HepG2 (cell line): Measurements from ENCODE around the gene RSPRY1. TPM values are rescaled to one million over a fixed set of nuclear protein-coding genes. Genes with fewer than 3 reads are reported as not detected.

Experiments
- ATAC-seq: fragments of 200-7000 bp; cut with Tn5 transposase; 3 replicates; pipeline ENCODE4 v1.9.1; 2020; ENCODE audit warnings: mild to moderate bottlenecking, moderate library complexity
- BruUV-seq: library from RNA; stranded (reverse); fragments of 400-500 nt; replicated peaks from 2 replicates; lab custom pipeline; 2021; lab: Mats Ljungman, UMichigan
- CTCF ChIA-PET: fragments of 300-600 bp; formaldehyde crosslinking; extraction: SDS; loops from one replicate; lab custom pipeline; 2021; ENCODE audit warnings: low total read pairs, inconsistent platforms, low intra/inter-chr PET ratio; lab: Yijun Ruan, JAX
- POLR2A ChIA-PET: fragments of 350-600 bp; sonication (Branson Sonifier 250); formaldehyde crosslinking; loops from one replicate; lab custom pipeline; 2020; ENCODE audit warnings: antibody characterized with exemption, inconsistent platforms; lab: Yijun Ruan, JAX
- DNase-seq: peaks from one replicate; pipeline ENCODE4 v3.0.0-alpha.2; 2015; ENCODE audit warnings: low spot score
- FAIRE-seq: peaks from 3 replicates; lab custom pipeline; 2011; peaks lifted over from hg19 to GRCh38; lab: Jason Lieb, UNC
- H2AFZ ChIP-seq: one replicate; pipeline ENCODE4 v1.6.1; 2011; ENCODE audit warnings: low read length, inconsistent platforms
- H3K27ac ChIP-seq: fragments of 300-600 bp; 3 replicates; pipeline ENCODE4 v1.8.0; 2011; ENCODE audit warnings: mixed run types, mild to moderate bottlenecking, mixed read lengths, low read length, inconsistent platforms; ENCODE audit not compliant: insufficient read depth; ENCODE audit errors: extremely low read length
- H3K27me3 ChIP-seq, 2 experiments: fragments of 200-600 bp in 1 of 2; 2 replicates in 1 of 2; 3 replicates in 1 of 2; pipeline versions ENCODE4 v1.6.0 to v1.8.0; 2011; ENCODE audit warnings: low read length in 2 of 2, mild to moderate bottlenecking in 2 of 2, moderate library complexity in 2 of 2, inconsistent platforms in 1 of 2; ENCODE audit not compliant: insufficient read depth in 2 of 2, control insufficient read depth in 1 of 2
- H3K36me3 ChIP-seq, 2 experiments: fragments of 200-600 bp in 1 of 2; replicated peaks in 1 of 2; 2 replicates in 1 of 2; 3 replicates in 1 of 2; pipeline versions ENCODE4 v1.5.1 to v1.8.0; 2011; ENCODE audit warnings: low read length in 2 of 2, inconsistent platforms in 1 of 2; ENCODE audit not compliant: insufficient read depth in 2 of 2, control insufficient read depth in 1 of 2
- H3K4me1 ChIP-seq: 2 replicates; pipeline ENCODE4 v1.5.1; 2012; ENCODE audit warnings: low read length, inconsistent platforms; ENCODE audit not compliant: insufficient read depth
- H3K4me2 ChIP-seq: 2 replicates; pipeline ENCODE4 v1.6.0; 2011; ENCODE audit warnings: low read depth, low read length, inconsistent platforms
- H3K4me3 ChIP-seq, 3 experiments: fragments of 200-600 bp in 1 of 3; sonication (generic), shearing (Covaris generic) in 1 of 3; replicated peaks in 1 of 3; 2 replicates each; pipeline ENCODE4 v1.5.1; 2011 to 2016; ENCODE audit warnings: low read length in 3 of 3, inconsistent platforms in 2 of 3, low read depth in 2 of 3, mild to moderate bottlenecking in 2 of 3, control low read depth in 1 of 3, mixed read lengths in 1 of 3; ENCODE audit not compliant: insufficient read depth in 1 of 3
- H3K79me2 ChIP-seq: one replicate; pipeline ENCODE4 v1.6.1; 2011; ENCODE audit warnings: low read length, inconsistent platforms; ENCODE audit not compliant: insufficient read depth
- H3K9ac ChIP-seq: 2 replicates; pipeline ENCODE4 v1.6.0; 2011; ENCODE audit warnings: mild to moderate bottlenecking, low read depth, low read length, inconsistent platforms; ENCODE audit not compliant: insufficient read depth
- H3K9me3 ChIP-seq: 2 replicates; pipeline ENCODE4 v1.5.1; 2012; ENCODE audit warnings: mild to moderate bottlenecking, low read length
- H4K20me1 ChIP-seq: 2 replicates; pipeline ENCODE4 v1.6.0; 2011; ENCODE audit warnings: inconsistent platforms, mild to moderate bottlenecking, low read length, moderate library complexity; ENCODE audit not compliant: insufficient read depth
- HCFC1 ChIP-seq: fragments of 150-350 bp; IDR thresholded peaks from 2 replicates; pipeline ENCODE4 v1.6.1; 2014; ENCODE audit warnings: low read depth, low read length
- TRIM24 ChIP-seq: sonication (generic); formaldehyde crosslinking; IDR thresholded peaks from 2 replicates; pipeline ENCODE4 v1.8.0; 2022; ENCODE audit warnings: mild to moderate bottlenecking, missing genetic modification reagents
- ZFYVE20 ChIP-seq: sonication (generic); formaldehyde crosslinking; IDR thresholded peaks from 2 replicates; pipeline ENCODE4 v1.8.0; 2023; ENCODE audit warnings: low read depth, mild to moderate bottlenecking, moderate library complexity, missing genetic modification reagents, borderline replicate concordance
- ZMYM2 ChIP-seq: sonication (generic); formaldehyde crosslinking; IDR thresholded peaks from 2 replicates; pipeline ENCODE4 v1.8.0; 2022; ENCODE audit warnings: mild to moderate bottlenecking, missing genetic modification reagents
- ZNF232 ChIP-seq: sonication (generic); formaldehyde crosslinking; IDR thresholded peaks from 2 replicates; pipeline ENCODE4 v1.4.0; 2020; ENCODE audit warnings: missing genetic modification reagents, borderline replicate concordance
- ZNF264 ChIP-seq: sonication (generic); formaldehyde crosslinking; IDR thresholded peaks from 2 replicates; pipeline ENCODE4 v1.4.0; 2020; ENCODE audit warnings: missing genetic modification reagents
- ZNF33B ChIP-seq: sonication (generic); formaldehyde crosslinking; IDR thresholded peaks from 2 replicates; pipeline ENCODE4 v1.5.1; 2020; ENCODE audit warnings: mild to moderate bottlenecking, missing genetic modification reagents
- ZNF354B ChIP-seq: sonication (generic); formaldehyde crosslinking; IDR thresholded peaks from 2 replicates; pipeline ENCODE4 v1.8.0; 2022; ENCODE audit warnings: mild to moderate bottlenecking, missing genetic modification reagents
- ZNF567 ChIP-seq: sonication (generic); formaldehyde crosslinking; IDR thresholded peaks from 2 replicates; pipeline ENCODE4 v1.8.1; 2023; ENCODE audit warnings: mild to moderate bottlenecking, missing genetic modification reagents, borderline replicate concordance
- ZNF614 ChIP-seq: IDR thresholded peaks from 2 replicates; pipeline ENCODE4 v1.6.1; 2018; ENCODE audit warnings: missing biosample characterization, missing genetic modification reagents, inconsistent platforms, borderline replicate concordance
- ZSCAN29 ChIP-seq: sonication (generic); formaldehyde crosslinking; conservative IDR thresholded peaks from 2 replicates; pipeline ENCODE4 v1.4.0; 2020; ENCODE audit warnings: mild to moderate bottlenecking, missing genetic modification reagents
- WGBS: methylation state at CpG from one replicate; pipeline ENCODE4 v1.1.6; 2017; ENCODE audit warnings: low lambda C conversion rate; 5-methylcytosine and 5-hydroxymethylcytosine counted together
- in situ Hi-C: cut with HindIII; loops from 2 replicates; pipeline ENCODE4 v1.10.0; 2017; ENCODE audit warnings: low pct_unique_long_range_greater_than_20kb; ENCODE audit not compliant: extremely low pct_ligation_motif_present
- intact Hi-C: fragments of 100-400 bp; cut with micrococcal nuclease; formaldehyde crosslinking; loops from one replicate; pipeline ENCODE4 v1.10.0; 2022; ENCODE audit not compliant: unreplicated experiment
- polyA plus RNA-seq, 8 experiments: library from polyadenylated mRNA; depleted of rRNA in 3 of 8; stranded (reverse) in 7 of 8; unstranded in 1 of 8; fragments of >200 nt; fragmentation: Illumina TruSeq in 4 of 8; extraction: Trizol in 4 of 8; gene quantifications; 2 replicates each; pipeline versions ENCODE4 v1.2.1 to v1.2.3, GENCODE V29; 2011 to 2016; ENCODE audit warnings: low read depth in 4 of 8, missing spikeins in 1 of 8, mixed read lengths in 1 of 8; ENCODE audit not compliant: insufficient read depth in 1 of 8
- total RNA-seq, 5 experiments: library from RNA; depleted of rRNA; stranded (reverse); fragments of >200 nt; fragmentation: Illumina TruSeq; extraction: Trizol; gene quantifications; 2 replicates each; pipeline ENCODE4 v1.2.3, GENCODE V29; 2016; ENCODE audit warnings: low read depth in 1 of 5
- TF ChIP-seq, protein P1 (sequence below): sonication (generic); formaldehyde crosslinking; conservative IDR thresholded peaks from 2 replicates; pipeline ENCODE4 v1.8.1; 2023; ENCODE audit warnings: missing genetic modification reagents
- TF ChIP-seq, protein P2 (sequence below): sonication (generic); formaldehyde crosslinking; IDR thresholded peaks from 2 replicates; pipeline ENCODE4 v1.8.0; 2022; ENCODE audit warnings: missing genetic modification reagents, mild to moderate bottlenecking, inconsistent platforms, borderline replicate concordance
- TF ChIP-seq, protein P3 (sequence below): sonication (generic); formaldehyde crosslinking; IDR thresholded peaks from 2 replicates; pipeline ENCODE4 v1.4.0; 2020; ENCODE audit warnings: mild to moderate bottlenecking, missing genetic modification reagents
- TF ChIP-seq, protein P4 (sequence below): sonication (generic); formaldehyde crosslinking; IDR thresholded peaks from 2 replicates; pipeline ENCODE4 v1.5.0; 2020; ENCODE audit warnings: missing genetic modification reagents

Gene RSPRY1
- total and polyA plus RNA-seq, 2 of the 13 experiments (the other 11 are each of a cell fraction or from before 2014, with no cell fraction given) = 53.4 to 61.0 TPM

DNA sequence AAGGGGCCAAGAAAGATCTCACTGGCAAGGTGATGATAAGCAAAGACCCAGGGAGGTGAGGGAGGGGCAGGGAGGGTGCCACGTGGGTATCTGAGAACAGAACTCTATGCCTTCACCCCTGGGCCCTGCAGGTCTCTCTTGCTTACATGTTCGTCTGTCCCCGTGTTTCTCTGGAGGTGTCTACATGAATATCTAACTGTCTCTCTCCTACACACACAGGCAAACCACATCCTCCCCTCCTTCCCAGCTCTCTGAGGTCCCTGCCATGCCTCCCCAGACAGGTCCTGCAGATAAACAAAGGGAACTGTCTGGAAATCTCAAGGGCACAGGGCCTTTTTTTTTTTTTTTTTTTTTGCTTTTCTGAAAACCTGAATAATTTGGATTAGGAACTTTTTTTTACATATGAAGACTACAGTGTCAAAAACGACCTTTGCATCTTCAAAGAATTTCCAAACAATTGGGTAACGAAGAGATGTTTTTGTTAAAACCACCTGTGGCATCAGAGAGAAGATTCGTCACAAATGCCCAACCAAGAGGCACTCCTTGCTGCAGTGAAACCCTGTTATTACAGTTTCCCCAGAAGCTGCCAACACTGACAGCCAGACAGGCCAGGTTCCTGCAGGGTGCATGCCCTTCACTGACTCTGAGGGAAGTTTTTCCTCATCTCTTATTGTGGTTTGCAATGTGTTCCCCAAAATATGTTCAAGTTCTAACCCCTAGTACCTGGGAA, 80.6 kb downstream of the RSPRY1 start:
- Histone ChIP-seq H3K4me1 (peaks cover 58% of the 10 kb centered on the region), H3K79me2 (peaks cover 24% of the 10 kb centered on the region), H3K9me3 (no peaks in the 10 kb centered on the region), H3K9ac (no peak overlapping the region), H3K36me3 (peaks cover 11 to 19% of the 10 kb centered on the region in 2 experiments; a peak in 4 of 5 replicates), H2AFZ (no peak overlapping the region), H3K4me2 (peak overlapping the region; percentile 37), H3K27ac (peak overlapping the region; percentile 48), H4K20me1 (peaks cover 9% of the 10 kb centered on the region), H3K4me3 (no peak overlapping the region; a peak in 1 of 6 replicates), H3K27me3 (no peaks in the 10 kb centered on the region)
- peak; percentile 11; the same call in 2 of the 3 replicates for ATAC-seq
- in situ Hi-C loops (no loop called here), intact Hi-C loops (no loop called here)
- no peak for DNase-seq
- ChIA-PET CTCF (no interaction called here), POLR2A (interaction anchor here (0.6 to 1.3 kb wide), 3 partner anchors 12 to 213 kb away, joined by 3 to 4 read pairs (median 3); no protein-coding TSS in a partner anchor)
- no peak for FAIRE-seq
- no TSS peak for BruUV-seq
- WGBS = 41% methylated on average over 6 of the region's 6 CpGs
- no peak for TF ChIP-seq ZMYM2 (CRISPR knock-in tag)
- no peak for TF ChIP-seq ZNF232
- 0 out of 2 replicates have a peak, but pooled peaks have one; percentile 45 for TF ChIP-seq ZNF33B (CRISPR knock-in tag)
- TF ChIP-seq ZNF614 (CRISPR knock-in tag) = no peak
- TF ChIP-seq, protein P1, sequence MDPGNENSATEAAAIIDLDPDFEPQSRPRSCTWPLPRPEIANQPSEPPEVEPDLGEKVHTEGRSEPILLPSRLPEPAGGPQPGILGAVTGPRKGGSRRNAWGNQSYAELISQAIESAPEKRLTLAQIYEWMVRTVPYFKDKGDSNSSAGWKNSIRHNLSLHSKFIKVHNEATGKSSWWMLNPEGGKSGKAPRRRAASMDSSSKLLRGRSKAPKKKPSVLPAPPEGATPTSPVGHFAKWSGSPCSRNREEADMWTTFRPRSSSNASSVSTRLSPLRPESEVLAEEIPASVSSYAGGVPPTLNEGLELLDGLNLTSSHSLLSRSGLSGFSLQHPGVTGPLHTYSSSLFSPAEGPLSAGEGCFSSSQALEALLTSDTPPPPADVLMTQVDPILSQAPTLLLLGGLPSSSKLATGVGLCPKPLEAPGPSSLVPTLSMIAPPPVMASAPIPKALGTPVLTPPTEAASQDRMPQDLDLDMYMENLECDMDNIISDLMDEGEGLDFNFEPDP (CRISPR knock-in tag) = 0 out of 2 replicates have a peak, but pooled peaks have one; percentile 35
- no peak for TF ChIP-seq TRIM24 (CRISPR knock-in tag)
- no peak for TF ChIP-seq ZSCAN29 (CRISPR knock-in tag)
- no peak for TF ChIP-seq ZNF264 (CRISPR knock-in tag)
- TF ChIP-seq ZNF354B (CRISPR knock-in tag) = no peak
- no peak for TF ChIP-seq ZFYVE20 (CRISPR knock-in tag)
- no peak for TF ChIP-seq ZNF567 (CRISPR knock-in tag)
- TF ChIP-seq, protein P2, sequence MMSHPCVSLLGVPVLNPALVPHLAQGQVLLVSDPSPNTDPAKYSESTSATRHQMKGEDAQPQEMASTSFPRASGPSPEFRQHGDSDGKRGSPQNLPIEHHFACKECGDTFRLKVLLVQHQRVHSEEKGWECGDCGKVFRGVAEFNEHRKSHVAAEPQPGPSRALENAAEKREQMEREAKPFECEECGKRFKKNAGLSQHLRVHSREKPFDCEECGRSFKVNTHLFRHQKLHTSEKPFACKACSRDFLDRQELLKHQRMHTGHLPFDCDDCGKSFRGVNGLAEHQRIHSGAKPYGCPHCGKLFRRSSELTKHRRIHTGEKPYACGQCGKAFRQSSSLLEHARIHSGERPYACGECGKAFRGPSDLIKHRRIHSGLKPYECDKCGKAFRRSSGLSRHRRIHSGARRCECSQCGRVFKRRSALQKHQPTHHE (CRISPR knock-in tag) = no peak
- no peak for TF ChIP-seq HCFC1
- TF ChIP-seq, protein P3, sequence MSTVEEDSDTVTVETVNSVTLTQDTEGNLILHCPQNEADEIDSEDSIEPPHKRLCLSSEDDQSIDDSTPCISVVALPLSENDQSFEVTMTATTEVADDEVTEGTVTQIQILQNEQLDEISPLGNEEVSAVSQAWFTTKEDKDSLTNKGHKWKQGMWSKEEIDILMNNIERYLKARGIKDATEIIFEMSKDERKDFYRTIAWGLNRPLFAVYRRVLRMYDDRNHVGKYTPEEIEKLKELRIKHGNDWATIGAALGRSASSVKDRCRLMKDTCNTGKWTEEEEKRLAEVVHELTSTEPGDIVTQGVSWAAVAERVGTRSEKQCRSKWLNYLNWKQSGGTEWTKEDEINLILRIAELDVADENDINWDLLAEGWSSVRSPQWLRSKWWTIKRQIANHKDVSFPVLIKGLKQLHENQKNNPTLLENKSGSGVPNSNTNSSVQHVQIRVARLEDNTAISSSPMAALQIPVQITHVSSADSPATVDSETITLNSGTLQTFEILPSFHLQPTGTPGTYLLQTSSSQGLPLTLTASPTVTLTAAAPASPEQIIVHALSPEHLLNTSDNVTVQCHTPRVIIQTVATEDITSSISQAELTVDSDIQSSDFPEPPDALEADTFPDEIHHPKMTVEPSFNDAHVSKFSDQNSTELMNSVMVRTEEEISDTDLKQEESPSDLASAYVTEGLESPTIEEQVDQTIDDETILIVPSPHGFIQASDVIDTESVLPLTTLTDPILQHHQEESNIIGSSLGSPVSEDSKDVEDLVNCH (CRISPR knock-in tag) = 0 out of 2 replicates have a peak, but pooled peaks have one; percentile 25
- TF ChIP-seq, protein P4, sequence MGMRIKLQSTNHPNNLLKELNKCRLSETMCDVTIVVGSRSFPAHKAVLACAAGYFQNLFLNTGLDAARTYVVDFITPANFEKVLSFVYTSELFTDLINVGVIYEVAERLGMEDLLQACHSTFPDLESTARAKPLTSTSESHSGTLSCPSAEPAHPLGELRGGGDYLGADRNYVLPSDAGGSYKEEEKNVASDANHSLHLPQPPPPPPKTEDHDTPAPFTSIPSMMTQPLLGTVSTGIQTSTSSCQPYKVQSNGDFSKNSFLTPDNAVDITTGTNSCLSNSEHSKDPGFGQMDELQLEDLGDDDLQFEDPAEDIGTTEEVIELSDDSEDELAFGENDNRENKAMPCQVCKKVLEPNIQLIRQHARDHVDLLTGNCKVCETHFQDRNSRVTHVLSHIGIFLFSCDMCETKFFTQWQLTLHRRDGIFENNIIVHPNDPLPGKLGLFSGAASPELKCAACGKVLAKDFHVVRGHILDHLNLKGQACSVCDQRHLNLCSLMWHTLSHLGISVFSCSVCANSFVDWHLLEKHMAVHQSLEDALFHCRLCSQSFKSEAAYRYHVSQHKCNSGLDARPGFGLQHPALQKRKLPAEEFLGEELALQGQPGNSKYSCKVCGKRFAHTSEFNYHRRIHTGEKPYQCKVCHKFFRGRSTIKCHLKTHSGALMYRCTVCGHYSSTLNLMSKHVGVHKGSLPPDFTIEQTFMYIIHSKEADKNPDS (CRISPR knock-in tag) = no peak
